Measurements from ENCODE around the gene SERPINA9.
"Not testable (repeated sequence)": the region's sequence is repeated elsewhere in the genome, so short reads cannot be mapped to it uniquely, and the experiment has no call there.

The SERPINA9 gene

GRCh38 chr14:94485944-94486841 is 10.2 kb upstream of the SERPINA9 start:
- DNase-seq, result peak; percentile 60

DNA sequence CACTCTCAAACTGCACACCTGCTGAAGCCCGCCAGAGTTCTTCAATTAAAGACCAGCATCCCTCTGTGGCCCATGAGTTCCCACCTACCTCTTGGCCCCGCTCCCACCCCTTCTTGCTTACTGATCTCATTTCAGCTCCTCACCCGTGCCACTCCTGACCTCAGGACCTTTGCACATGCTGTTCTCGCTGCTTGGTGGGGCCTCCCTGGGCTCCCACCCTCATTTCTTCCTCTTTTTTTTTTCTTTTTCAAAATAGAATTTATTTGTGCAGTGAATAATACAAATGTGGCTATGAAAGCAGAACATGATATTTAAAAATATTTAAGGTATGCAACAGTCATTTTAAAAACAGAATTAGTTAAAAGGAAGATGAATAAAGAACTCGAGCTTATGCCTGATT is 8.5 kb upstream of the SERPINA9 start:
- no peak for DNase-seq

- DNase-seq, result peak; percentile 73
These were observed 7.8 kb upstream of the SERPINA9 start for GRCh38 chr14:94483729-94484275.

DNA sequence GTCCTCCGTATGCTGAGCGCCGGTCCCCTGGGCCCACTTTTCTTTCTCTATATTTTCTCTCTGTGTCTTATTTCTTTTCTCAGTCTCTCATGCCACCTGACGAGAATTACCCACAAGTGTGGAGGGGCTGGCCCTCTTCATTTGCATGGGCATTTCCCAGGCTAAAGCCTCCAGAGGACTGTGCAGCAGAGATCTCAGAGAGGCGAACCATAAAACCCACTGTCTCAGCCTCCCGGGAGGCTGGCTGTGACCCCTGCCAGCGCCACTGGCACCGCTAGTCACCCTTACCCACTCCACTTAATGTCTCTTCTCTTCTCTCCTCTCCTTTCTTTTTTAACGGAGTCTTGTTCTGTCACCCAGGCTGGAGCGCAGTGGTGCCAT is 7.1 kb upstream of the SERPINA9 start:
- DNase-seq, result no peak

- not testable (repeated sequence) for DNase-seq
These were observed 6.4 kb upstream of the SERPINA9 start for GRCh38 chr14:94482132-94483070.

- DNase-seq, result peak; percentile 78
These were observed 5.6 kb upstream of the SERPINA9 start for GRCh38 chr14:94481468-94482131.

DNA sequence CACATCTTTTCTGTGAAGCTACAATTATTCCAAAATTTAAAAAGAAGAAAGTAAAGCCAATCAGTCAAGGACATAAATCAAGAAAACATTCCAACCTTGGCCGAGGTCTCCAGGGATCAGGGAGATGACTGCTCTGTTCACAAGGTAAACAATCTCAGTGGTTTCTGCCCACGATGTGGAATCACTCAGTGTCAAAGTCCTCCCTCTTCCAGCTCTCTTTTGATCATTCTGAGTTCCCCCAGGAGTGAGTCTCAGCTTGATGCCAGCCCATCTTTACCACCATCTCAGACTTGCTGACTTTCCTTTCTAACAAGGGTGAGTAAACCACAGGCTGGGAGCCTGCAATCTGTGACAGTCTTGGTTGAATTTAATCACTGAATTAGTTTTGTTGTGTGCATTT is 4.8 kb upstream of the SERPINA9 start:
- DNase-seq, result peak; percentile 92

GRCh38 chr14:94478420-94478819 is 2.4 kb upstream of the SERPINA9 start:
- no peak for DNase-seq

GRCh38 chr14:94474581-94475031 is 1.4 kb downstream of the SERPINA9 start:
- DNase-seq, result peak; percentile 23

DNA sequence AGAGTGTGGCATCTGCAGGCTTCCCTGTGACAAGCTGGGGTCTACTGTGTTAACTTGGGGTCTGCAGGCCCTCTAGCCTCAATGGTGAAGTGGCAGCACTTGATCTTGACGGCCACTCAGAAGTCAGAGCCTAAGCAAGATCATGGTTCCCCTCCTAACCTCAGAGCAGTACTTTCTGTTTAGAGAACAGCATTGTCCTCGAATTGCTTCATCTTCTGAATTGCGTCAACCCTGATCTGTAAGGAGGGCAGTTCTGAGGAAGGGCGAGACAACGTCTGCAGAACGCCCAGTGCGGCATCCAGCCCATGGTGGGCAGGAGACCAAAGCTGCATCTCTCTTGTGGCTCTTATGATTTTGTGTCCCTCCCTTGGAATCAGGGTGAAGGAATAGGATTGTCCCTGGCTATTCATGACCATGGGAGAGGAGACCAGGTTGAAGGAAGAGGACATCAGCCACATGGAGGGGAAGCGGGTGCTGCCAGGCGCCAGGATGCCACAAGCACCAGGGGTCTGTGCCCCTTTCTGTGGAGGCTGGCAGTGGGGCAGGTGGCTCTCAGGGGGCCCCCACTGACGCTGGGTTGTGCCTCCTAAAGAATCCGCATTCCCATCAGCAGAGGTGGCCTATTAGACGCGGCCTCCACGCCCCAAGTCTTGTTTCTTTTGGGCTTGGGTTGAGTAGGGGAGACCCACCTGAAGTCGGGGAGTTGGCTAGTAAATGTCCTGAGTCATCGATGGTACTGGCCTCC is 2.2 kb downstream of the SERPINA9 start:
- no peak for DNase-seq

GRCh38 chr14:94472842-94473241 is 3.2 kb downstream of the SERPINA9 start:
- DNase-seq, result no peak

DNA sequence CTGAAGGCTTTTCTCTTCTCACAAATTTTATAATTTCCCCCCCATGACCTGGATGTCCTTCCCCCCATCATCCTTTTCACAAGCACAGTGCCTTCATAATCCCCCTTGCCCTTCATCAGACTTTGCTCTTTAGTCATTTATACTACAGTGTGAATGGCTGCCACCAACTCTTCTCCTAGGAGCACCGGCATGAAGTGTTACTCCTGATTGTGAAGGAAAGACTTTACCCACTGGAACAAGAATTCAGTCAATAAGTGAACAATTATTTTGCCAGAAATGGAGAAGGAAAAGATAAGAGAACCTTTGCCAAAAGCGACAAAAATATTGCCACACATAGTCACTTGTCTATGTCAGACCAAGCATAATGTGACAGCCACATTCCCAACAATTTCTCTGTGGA is 5.0 kb downstream of the SERPINA9 start:
- DNase-seq, result no peak

DNA sequence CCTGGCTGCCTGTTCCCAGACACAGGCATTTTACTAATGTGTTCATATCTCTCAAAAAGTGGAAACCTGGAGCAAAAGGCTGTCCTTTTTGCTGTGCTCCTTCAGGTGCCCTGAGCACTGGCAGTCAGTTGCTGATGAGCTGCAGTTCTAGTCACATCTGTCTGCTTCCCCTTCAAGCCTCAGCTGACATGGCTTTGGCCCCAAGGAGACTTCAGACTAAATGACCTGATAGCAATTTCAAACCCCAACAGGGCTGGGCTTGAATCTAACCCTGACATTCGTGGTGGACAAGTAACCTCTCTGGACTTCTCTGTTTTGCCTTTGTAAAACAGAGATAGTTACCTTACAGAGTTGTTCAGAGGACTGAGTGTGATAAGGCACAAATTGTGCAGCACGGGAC is 5.7 kb downstream of the SERPINA9 start:
- no peak for DNase-seq

GRCh38 chr14:94469261-94469660 is 6.7 kb downstream of the SERPINA9 start:
- DNase-seq, result no peak

- DNase-seq, result no peak
These were observed 8.1 kb downstream of the SERPINA9 start for GRCh38 chr14:94467728-94468520.

DNA sequence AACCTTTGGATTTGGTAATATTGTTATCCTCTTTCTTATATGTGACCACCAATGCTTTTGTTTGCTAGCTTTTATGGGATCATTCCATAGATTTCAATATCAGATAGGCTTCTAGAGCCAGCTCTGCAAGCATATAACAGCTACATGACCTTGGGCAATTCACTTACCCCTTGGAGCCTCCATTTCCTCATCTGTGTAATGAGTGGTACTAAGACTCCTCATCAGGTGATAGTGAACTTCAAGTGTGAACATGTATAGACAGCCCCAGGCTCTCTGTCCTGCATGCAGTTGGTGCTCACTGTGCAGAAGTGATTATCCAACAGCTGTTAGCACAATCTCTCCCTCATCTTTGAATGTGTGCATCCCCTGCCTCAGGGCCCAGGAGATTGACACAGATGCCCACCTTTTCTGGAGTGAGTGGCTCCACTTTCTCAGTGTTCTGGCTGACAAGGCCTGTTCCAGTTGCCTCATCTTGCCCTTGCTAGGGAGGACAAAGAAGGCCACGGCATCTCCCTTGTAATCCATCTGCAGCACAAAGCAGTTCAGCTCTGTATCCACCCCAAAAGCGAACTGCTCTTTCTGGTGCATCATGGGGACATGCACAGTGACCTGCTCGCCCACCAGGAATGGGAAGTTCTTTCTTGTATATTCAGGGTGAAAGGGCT is 9.2 kb downstream of the SERPINA9 start:
- DNase-seq, result no peak

DNA sequence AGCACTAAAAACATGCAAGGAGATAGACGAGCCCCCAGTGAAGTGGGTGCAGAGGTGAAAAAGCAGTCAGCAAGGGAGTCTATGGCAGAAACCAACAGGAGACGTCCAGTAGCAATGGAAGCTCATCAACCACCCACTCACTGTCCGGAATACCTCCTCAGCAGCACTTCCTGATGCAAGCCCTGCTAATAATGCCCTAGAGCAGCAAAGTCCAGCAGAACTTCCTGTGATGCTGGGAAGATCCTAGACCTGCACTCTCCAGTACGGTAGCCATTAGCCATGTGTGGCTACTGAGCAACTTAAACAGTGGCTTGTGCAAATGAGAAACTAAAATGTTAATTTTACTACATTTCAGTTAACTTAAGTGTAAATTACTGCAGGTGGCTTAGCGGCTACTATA is 11.0 kb downstream of the SERPINA9 start:
- no peak for DNase-seq

DNA sequence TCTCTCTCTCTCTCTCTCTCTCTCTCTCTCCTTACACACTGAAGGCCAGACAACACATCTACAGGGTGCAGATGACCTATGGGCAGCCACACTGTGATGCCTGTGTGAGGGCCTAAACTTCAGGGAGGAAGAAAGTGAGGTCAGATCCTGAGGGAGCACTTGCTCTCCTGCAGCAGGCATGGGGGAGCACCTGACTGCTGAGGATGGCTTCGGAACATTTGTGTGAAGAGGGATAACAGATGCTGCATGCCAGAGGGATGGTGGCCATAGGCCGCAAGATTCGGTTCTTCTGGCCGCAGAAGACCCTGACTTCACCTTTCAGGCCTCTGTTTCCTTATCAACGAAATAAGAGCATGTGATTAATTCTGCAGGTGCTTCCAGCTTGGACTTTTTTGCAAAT is 11.7 kb downstream of the SERPINA9 start:
- DNase-seq, result no peak

DNA sequence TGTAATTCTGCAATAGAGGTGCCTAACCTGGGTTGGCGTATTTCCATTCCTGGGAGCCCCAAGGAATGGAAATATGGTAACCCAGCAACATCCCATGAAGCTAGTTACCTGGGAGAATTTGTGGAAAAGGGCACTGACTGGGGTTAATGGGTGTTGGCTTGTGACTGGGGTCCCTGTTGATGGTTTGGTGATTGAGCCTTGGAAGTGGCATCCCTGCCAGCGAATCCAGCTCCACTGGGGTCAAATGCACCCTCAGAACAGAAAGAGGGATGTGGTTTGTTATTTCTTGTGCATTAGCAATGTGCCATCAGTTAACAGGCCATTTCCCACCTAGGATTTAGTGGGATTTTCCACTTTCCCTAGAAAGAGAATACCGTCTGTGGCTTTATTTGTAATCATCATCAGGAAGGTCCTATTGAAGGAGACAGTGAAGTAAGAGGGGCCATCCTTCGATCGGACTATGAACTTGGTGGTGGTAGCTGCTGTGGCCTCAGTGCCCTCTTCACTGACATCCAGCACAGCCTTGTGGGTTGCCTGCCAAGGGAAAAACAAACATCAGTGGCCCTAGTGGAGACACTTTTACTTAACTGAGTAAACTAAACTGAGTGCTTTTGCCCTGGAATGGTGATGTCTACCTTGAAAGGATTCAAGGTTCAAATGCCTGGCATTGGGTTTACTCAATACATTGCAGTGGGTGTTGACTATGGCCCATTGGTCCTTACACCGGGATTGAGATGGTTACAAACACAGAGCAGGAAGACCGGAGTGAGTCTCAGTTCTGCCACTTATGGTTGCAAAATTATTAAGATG is 13.0 kb downstream of the SERPINA9 start:
- DNase-seq, result no peak

DNA sequence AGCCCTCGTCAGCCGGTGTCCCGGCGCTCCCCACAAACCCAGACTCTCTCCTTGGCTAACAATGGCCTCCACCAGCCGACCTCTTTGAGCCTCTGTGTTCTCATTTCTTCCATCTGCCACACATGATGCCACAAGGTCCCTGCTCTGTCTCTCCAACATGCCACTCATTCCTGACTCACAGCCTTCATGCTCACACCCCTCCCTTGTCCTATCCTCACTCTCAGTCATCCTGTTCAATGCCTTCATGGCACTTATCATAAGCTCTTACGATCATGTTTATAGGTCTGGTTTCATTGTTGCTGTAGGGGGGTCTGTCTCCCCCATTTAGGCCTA is 13.8 kb downstream of the SERPINA9 start:
- no peak for DNase-seq

All from kidney glomerular epithelial cell (primary cell).